Muscle of back (tissue), 13 donors: Measurements from ENCODE around the gene SLC25A53. TPM values are rescaled to one million over a fixed set of nuclear protein-coding genes. Genes with fewer than 3 reads are reported as not detected.

Source experiments
- DNase-seq, 3 donors: peaks; one replicate each; pipeline versions ENCODE4 v3.0.0 to v3.0.0-alpha.2; 2013
- long read RNA-seq, 9 donors: transcript quantifications; one replicate each; lab custom pipeline, GENCODE V29; 2026
- polyA plus RNA-seq, 10 donors: library from polyadenylated mRNA; unstranded; fragments of 120-200 nt; gene quantifications; one replicate each; pipeline ENCODE4 v1.2.1, GENCODE V29; 2013; ENCODE audit not compliant: insufficient read length in 10 of 10

Gene SLC25A53, protein sequence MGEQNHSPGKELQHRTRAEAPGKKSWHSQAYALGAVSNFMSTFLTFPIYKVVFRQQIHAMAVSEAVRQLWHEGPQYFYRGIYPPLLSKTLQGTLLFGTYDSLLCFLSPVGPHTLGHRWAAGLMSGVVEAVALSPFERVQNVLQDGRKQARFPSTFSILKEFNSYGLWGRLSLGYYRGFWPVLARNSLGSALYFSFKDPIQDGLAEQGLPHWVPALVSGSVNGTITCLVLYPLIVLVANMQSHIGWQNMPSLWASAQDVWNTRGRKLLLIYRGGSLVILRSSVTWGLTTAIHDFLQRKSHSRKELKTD
- 1 to 10 TPM; 5.0 to 8.3 (median 6.7) TPM for polyA plus RNA-seq
- long read RNA-seq, donor 1, full-length matches to known transcripts: 5 of 5 reads
- long read RNA-seq, donor 1, partial matches to known transcripts: 0 of 5 reads
- long read RNA-seq, donor 1, other reads (novel, unspliced or antisense): 0 of 5 reads
- long read RNA-seq, donor 2, partial matches to known transcripts: 0 of 2 reads
- long read RNA-seq, donor 2, other reads (novel, unspliced or antisense): 0 of 2 reads
- long read RNA-seq, donor 3: 0 reads
- long read RNA-seq, donor 4, partial matches to known transcripts: 0 of 1 reads
- long read RNA-seq, donor 4, other reads (novel, unspliced or antisense): 0 of 1 reads
- long read RNA-seq, donor 5, transcript SLC25A53-201 (2 exons, 731 nt): major isoform, 5 of 5 reads
- long read RNA-seq, donor 5, partial matches to known transcripts: 0 of 5 reads
- long read RNA-seq, donor 5, other reads (novel, unspliced or antisense): 0 of 5 reads
- long read RNA-seq, donor 6, partial matches to known transcripts: 0 of 3 reads
- long read RNA-seq, donor 6, other reads (novel, unspliced or antisense): 0 of 3 reads
- long read RNA-seq, donor 7, partial matches to known transcripts: 0 of 2 reads
- long read RNA-seq, donor 7, other reads (novel, unspliced or antisense): 0 of 2 reads
- long read RNA-seq, donor 8, partial matches to known transcripts: 0 of 1 reads
- long read RNA-seq, donor 8, other reads (novel, unspliced or antisense): 0 of 1 reads
- long read RNA-seq, donor 9, partial matches to known transcripts: 0 of 1 reads
- long read RNA-seq, donor 9, other reads (novel, unspliced or antisense): 0 of 1 reads

DNA sequence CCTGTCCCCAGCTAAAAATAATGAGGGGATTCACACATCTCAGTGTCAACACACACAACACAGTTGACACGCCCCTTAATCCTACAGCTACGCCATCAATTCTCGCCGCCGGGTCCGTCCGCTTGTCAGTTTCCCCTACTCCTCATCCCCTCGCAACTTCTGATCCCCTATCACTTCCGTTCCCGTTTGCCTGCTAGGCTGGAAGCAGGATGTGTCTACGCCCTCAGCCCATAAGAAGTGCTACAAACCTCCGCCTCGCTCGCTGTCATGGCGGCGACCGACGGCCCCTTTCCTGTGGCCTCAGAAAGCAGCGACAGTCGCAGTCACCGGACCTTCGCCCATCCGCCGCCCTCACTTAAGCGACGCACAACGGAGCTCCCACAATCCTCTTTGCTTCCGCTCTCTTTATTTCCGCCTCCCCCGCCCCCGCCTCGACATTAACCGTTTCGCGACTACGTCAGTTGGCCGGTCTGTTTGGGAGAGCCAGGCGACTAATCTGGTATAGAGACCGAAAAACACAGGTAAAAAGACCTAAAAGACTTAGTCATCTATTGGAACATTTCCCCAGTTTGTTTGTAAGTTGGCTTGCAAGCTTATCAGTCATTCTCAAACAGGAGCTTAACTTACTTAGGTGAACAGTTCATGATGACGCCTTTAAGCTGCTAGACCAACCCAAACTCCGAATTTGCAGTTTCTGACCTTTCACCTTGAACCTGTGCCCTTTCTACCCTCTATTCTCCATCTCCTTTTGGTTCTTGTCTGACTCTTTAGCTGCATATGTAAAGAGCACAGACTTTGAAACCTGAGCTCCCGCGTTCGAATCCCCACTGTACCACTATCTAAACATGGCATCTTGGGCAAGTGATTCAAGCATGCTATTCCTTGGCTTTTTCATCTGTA is at the start of gene SLC25A53:
SLC25A53 (minus strand) TSS at position 380 of the 900 bp plus-strand sequence. CDS start 51,752 bp downstream, outside the sequence.
- peak; percentile 76 to 94 (median 83) for DNase-seq

DNA sequence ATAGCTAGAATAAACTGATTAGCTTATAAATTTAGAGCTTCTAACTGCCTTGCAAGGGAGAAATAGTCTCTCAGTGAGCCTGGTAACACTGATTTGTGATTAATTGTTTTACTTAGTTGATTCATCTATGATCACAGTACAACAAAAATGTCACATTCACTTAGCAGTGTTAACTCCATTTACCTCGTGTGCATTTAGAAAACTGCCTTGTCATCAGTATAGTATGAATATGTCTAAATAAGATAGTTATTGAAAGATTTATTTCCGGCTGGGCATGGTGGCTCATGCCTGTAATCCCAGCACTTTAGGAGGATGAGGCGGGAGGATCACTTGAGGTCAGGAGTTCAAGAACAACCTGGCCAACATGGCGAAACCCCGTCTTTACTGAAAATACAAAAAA is 48.7 kb upstream of the SLC25A53 start:
- no peak for DNase-seq

DNA sequence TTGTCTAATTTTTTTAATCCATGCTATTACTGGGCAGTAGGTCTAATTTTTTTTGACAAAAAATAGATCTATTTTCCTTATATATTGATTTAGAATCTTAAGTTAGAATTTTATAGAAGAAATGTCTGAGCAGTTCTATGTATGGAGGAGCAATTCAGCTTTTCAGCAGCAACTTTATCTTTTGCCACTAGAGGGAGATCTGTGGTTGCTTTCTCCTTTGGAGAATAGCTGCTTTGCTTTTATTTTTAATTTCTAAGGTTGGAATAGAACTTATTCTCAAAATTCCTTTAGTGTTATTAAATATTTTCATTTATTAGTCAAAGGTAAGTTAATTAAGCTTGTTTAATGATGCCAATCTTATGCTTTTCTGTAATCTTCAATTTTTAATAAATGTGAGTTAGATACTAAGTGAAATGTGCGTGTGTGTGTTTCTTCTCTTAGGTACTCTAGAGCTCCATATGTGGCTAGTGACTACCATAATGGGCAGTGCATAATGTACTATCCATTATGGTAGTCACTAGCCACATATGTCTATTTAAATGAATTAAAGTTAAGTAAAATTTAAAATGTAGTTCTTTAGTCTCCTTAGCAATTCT is 38.8 kb upstream of the SLC25A53 start:
- peak; percentile 0 to 32 (median 13) for DNase-seq

DNA sequence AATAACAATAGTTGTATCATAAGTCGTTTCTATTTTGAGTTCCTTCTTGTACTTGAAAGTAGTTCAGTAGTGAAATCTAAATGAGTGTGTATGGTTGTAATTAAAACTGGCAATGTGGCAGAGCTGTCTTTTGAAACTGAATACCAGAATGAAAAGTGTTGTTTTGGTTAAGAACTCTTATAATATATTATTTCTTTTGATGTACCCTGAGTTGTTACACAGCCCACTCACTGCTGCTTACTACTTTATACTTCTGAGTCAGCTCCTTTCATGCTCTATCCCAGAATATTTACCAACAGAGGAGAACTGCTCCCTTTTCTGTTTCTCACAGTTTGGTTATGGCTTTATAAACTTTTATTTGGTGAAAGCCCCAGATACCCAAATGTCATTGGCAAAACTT is 38.2 kb upstream of the SLC25A53 start:
- DNase-seq: no peak

DNA sequence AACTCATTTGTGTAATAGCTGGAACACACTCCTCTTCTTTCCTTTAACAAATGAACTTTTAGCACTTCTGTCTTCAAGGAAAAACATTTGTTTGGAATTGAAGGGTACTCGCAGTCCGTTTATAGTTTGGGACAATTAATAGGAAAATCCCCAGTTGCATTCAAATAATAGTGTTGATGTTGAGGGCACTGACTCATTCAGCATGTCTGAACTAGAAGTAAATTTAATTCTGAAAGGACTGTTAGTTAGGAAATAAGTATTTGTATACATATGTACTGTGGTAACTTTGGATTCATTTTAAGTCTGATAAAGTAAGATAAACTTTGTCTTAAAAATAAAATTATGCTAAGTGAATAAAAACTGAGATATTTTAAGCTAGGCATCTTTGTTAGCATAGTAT is 36.7 kb upstream of the SLC25A53 start:
- DNase-seq: no peak

DNA sequence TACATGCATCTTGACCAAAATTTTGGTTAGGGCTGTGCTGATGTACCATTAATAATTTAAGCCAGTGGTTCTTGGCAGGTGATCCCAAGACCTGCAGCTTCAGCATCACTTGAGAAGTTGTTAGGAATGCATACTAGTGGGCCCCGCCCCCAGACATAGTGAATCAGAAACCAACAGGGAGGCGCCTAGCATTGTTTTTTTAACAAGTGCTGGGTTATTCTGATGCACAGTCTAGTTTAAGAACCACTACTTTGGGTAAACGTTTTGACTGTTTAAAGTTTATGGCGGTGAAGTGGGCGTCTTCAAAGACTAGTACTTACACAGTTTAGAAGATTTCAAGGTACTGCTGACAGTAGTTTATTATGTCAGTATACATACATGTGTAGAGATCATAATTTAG is 33.0 kb upstream of the SLC25A53 start:
- no peak for DNase-seq

DNA sequence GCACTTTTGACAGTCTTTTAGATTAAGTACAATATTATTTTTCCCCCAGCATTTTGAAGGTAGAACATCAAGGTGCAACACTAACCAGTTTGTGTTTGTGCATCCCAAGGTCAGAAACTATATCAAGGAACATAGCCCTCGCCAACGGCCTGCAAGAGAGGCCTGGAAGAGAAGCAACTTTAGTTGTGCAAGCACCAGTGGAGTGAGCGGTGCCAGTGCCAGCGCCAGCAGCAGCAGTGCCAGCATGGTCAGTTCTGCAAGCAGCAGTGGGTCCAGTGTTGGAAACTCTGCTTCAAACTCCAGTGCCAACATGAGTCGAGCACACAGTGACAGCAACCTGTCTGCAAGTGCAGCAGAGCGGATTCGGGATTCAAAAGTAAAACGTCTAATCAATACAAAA is 31.1 kb upstream of the SLC25A53 start:
- DNase-seq: no peak

DNA sequence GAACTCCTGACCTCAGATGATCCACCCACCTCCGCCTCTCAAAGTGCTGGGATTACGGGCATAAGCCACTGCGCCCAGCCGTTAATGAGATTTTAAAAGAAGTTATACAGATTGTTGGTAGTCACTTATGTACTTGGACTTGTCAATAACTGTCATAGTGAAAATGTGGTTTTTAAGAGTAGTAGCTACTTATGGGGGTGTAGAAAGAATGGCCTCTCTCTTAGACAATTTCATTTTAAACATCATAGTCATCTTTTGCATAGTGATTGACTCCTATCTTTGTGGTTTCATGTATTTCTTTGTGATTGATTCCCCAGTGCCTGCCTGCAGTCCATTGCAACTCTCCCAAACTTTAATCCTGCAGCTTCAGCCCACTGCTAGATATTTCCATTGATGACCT is 26.9 kb upstream of the SLC25A53 start:
- DNase-seq: no peak

DNA sequence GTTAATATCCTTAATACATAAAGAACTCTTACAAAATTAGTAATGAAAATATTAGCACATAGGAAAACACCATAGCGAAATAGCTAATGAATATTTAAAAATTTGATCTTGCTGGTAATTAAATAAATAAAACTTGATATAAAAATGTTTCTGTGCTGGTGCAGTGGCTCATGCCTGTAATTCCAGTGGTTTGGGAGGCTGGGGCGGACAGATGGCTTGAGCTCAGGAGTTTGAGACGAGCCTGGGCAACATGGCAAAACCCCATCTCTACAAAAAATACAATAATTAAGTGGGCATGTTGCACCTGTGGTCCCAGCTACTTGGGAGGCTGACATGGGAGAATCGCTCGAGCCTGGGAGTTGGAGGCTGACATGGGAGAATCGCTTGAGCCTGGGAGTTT is 17.0 kb upstream of the SLC25A53 start:
- DNase-seq: no peak

DNA sequence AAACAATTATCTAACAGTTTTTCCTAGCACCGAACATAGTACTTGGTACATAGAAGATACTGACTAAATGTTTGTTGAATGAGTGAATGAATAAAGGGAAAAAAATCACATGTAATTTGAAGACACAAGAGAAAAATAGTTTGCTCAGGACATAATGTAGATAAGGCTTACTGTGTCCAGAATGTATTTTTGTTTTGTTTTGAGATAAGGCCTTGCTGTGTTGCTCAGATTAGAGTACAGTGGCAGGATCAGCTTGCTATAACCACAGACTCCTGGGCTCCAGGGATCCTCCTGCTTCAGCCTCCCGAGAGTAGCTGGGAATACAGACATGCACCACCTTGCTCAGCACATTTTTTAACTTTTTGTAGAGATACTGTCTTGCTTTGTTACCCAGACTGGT is 16.0 kb upstream of the SLC25A53 start:
- DNase-seq: no peak

DNA sequence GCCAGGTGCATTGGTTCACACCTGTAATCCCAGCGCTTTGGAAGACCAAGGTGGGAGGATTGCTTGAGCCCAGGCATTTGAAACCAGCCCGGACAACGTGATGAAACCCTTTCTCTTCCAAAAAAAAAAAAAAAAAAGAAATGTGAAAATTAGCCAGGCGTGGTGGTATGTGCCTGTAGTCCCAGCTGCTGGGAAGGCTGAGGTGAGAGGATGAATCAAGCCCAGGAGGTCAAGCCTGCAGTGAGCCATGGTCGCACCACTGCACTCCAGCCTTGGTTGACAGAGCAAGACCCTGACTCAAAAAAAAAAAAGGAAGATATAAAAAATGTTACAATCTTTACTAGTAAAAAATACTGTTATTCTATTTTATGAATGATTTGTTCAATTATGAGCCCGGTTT is 15.3 kb upstream of the SLC25A53 start:
- no peak for DNase-seq

DNA sequence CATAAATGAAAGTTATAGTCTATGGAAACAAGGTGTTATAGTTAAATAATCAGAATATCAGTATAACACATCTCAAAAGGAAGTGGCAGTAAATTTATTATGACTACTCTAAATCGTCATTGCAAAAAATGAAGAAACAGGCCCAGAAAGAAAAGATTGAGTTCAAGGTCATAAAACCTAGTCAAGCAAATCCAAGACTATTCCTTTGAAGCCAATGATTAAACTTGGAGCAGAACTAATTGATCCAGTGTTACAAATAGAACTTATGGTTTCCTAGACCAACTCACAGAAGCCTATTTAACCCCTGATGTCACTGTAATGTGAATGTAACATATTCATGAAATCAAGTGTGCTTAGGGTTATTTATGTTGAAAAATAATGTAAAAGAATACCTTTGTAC is 11.3 kb upstream of the SLC25A53 start:
- no peak for DNase-seq

DNA sequence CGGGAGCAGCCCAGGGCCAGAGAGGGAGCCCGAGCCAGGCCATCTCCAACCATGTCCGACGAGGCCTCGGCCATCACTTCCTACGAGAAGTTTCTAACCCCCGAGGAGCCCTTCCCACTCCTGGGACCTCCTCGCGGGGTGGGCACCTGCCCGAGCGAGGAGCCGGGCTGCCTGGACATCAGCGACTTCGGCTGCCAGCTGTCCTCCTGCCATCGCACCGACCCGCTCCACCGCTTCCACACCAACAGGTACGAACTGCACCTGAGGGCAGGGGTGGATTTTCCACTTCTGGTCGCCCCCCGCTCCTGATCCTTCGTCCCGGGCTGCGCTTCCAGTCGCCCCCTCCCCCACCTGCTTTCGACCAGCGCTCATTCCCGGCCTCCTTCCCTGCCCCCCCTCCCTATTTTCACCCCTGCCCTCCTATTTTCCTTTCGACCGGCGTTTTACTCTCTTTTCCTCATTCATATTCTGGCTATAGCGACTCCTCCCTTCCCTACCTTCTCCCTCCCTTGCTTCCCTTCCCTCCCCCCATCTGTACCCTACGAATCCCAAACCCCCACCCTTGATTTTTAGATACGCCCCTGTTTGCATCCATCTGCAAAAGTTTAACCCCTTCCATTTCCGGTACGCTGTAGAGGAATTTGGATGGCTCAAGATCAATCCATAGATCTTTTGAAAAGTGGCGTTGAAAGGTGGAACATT is 10.1 kb upstream of the SLC25A53 start:
- DNase-seq: peak in 2 of 3 donors; percentile 7 to 28

DNA sequence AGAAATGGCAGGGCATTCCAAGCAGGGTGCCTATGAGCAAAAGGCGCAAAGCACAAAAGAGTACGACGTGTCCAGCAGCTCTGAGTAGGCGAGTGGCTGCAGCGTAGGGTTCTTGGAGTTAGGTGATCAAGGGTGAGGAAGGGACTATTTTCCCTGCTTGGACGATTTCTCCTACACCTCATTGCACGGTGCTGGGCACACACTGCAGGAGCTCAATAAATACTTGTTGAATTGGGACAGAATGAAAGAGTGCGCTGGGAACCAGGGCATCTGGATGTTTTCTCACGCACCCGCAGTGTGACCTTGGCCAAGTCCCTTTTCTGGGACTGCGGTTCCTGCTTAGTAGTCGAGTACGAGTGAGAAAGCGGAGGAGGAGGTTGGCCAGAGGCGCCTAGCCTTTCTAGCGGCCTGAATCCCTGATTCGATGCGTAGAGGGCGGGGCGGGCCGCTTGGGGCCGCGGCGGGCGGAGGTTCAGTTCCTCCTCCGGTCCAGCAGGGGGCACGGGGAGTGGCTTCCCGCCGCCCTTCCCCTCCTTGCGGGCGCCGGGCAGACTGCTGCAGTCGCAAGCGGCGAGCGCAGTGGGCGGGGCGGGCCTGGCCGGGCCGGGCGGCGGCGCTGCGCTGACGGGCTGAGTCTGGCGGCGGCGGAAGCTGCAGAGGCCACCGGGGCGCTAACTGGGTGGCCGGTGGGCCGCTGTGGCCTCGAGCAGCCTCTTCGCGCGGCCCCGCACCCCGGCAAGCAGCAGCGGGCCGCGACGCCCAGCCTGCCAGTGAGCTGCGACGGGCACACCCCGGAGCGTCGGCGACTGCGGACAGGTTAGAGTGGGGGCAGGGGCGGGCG is 9.3 kb upstream of the SLC25A53 start, which contains the start of gene FAM199X:
FAM199X (plus strand) TSS at position 560 of the 841 bp plus-strand sequence. CDS start 333 bp downstream, outside the sequence.
- peak; percentile 79 to 93 (median 86) for DNase-seq

DNA sequence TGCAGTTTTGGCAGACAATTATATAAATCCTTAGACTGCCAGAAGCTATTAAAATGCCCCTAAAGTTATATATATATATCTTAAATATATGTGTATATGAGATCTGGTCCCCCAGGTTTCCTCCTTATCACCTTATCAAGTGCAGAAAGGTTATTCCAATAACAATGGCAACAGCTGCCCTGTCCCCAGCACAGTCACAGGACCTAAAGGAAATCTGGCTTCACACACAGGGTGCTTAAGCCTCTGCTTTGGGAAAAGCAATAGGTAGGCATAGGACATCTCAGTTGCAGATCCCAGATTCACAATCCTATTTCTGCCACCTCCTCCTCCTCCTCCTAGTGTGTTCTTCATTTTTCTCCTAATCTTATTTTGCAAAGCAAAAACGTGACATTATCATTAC is 5.8 kb downstream of the SLC25A53 start:
- no peak for DNase-seq

DNA sequence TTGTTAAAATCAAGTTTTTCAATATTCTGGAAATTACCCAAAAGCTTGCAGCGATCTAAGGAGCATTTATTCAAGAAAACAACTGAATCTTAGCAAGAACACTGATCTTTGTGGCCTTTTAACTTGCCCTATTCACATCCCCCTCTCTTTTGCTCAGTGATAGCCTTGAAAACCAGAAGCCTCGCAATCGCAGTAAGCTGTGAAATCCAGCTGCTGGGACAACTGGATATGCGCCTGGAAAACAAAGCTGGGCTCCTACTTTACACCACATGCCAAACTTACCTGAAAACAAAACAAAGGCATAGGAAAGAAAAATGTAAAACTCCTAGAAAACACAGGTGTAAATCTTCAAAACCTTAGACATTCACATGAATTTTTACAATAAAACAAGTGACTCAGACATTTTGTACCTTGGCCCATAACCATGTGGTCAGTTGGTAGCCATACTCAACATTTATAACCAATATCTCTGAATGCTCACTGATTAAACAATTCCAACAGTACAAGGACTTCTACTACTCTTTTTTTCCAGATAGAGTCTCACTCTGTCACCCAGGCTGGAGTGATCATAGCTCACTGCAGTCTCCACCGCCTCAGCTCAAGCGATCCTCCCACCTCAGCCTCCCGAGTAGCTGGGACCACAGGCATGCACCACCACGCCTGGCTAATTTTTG is 15.6 kb downstream of the SLC25A53 start:
- DNase-seq: no peak

DNA sequence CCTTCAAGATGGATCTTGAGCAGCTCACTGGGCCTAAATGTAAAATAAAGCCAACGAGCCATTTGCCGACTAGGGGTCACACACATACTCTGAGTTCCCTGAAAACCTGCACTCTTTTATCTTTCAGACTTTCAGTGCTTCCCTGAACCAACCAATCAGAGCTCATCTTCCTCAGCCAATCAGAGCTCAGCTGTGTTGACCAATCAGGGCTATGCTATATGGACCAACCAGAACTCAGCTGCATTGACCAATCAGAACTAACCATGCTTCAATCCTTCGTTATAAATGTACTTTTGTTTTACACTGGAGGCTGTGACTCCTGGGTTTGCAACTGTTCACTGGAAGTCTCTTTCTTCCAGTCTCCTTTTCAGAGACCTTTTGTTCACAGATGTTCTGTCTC is 19.3 kb downstream of the SLC25A53 start:
- DNase-seq: no peak
